ENCODE data around the gene RAX2.

GRCh38 chr19:3785451-3785937 is 13.5 kb upstream of the RAX2 start:
- TF ChIP-seq REST (IDR thresholded peaks at IDR 0.05; ENCODE audit: borderline replicate concordance) (no peak), CTCF (IDR thresholded peaks at IDR 0.05; ENCODE audit: poor library complexity, severe bottlenecking) (no peak), EZH2 (IDR thresholded peaks at IDR 0.05; ENCODE audit: borderline replicate concordance, insufficient read depth, low read length, poor library complexity, severe bottlenecking) (no peak), EP300 (conservative IDR thresholded peaks at IDR 0.05; ENCODE audit: poor library complexity, severe bottlenecking) (no peak), POLR2AphosphoS5 (IDR thresholded peaks at IDR 0.05) (no peak), RAD21 (conservative IDR thresholded peaks at IDR 0.05) (no peak), TAF1 (IDR thresholded peaks at IDR 0.05; ENCODE audit: low read depth) (no peak), MXI1 (conservative IDR thresholded peaks at IDR 0.05; ENCODE audit: poor library complexity, severe bottlenecking) (peak; percentile 90), SMC3 (conservative IDR thresholded peaks at IDR 0.05; ENCODE audit: poor library complexity) (no peak)
